A549 (cell line): Measurements from ENCODE around the gene GRIN2C. TPM values are rescaled to one million over a fixed set of nuclear protein-coding genes. Genes with fewer than 3 reads are reported as not detected.

Source experiments
- ATAC-seq, 2 experiments: fragments of 200-7000 bp in 1 of 2; fragments of >200 bp in 1 of 2; cut with Nextera tagmentation in 1 of 2; cut with Tn5 transposase in 1 of 2; 3 replicates each; pipeline versions ENCODE4 v1.8.0 to v1.9.1; 2018 to 2020; ENCODE audit warnings: mild to moderate bottlenecking in 1 of 2, moderate library complexity in 1 of 2
- CTCF ChIA-PET: fragments of 300-600 bp; sonication (Branson Sonifier 250); formaldehyde crosslinking; extraction: SDS; loops from one replicate; lab custom pipeline; 2021; ENCODE audit warnings: antibody characterized with exemption, inconsistent platforms; lab: Yijun Ruan, JAX
- POLR2A ChIA-PET: fragments of 350-600 bp; formaldehyde crosslinking; extraction: SDS; loops from one replicate; lab custom pipeline; 2021; ENCODE audit warnings: antibody characterized with exemption, inconsistent platforms; lab: Yijun Ruan, JAX
- DNase-seq, 2 experiments: peaks; one replicate each; pipeline versions ENCODE4 v3.0.0 to v3.0.0-alpha.2; 2011 to 2016; ENCODE audit warnings: low read depth in 1 of 2, low spot score in 1 of 2
- FAIRE-seq: peaks from 2 replicates; lab custom pipeline; 2011; peaks lifted over from hg19 to GRCh38; lab: Jason Lieb, UNC
- H3K27ac ChIP-seq, 2 experiments: fragments of >200 bp; sonication (Bioruptor Twin); formaldehyde crosslinking; 3 replicates each; pipeline ENCODE4 v1.5.1; 2016 to 2017
- H3K4me1 ChIP-seq: fragments of >200 bp; sonication (Bioruptor Twin); formaldehyde crosslinking; 3 replicates; pipeline ENCODE4 v1.6.1; 2016
- H3K4me2 ChIP-seq: fragments of >200 bp; sonication (Bioruptor Twin); formaldehyde crosslinking; 3 replicates; pipeline ENCODE4 v1.6.1; 2016
- H3K4me3 ChIP-seq: fragments of >200 bp; sonication (Bioruptor Twin); formaldehyde crosslinking; 3 replicates; pipeline ENCODE4 v1.5.1; 2016
- H3K9me3 ChIP-seq: fragments of >200 bp; sonication (Bioruptor Twin); formaldehyde crosslinking; 3 replicates; pipeline ENCODE4 v1.6.1; 2016
- BCL3 ChIP-seq: fragments of >200 bp; sonication (Bioruptor Twin); formaldehyde crosslinking; IDR thresholded peaks from 3 replicates; pipeline ENCODE4 v1.6.1; 2016
- CBX2 ChIP-seq: fragments of 200-600 bp; sonication (generic); IDR thresholded peaks from 2 replicates; pipeline ENCODE4 v1.6.1; 2016; ENCODE audit warnings: low read depth, mild to moderate bottlenecking, borderline replicate concordance
- CHD4 ChIP-seq: fragments of 200-600 bp; sonication (generic); IDR thresholded peaks from 2 replicates; pipeline ENCODE4 v1.6.1; 2016; ENCODE audit warnings: antibody characterized with exemption, mild to moderate bottlenecking, borderline replicate concordance
- EHMT2 ChIP-seq: fragments of 200-600 bp; sonication (generic); IDR thresholded peaks from 2 replicates; pipeline ENCODE4 v1.6.1; 2016; ENCODE audit warnings: antibody characterized with exemption, low read depth, mild to moderate bottlenecking, moderate library complexity
- EP300 ChIP-seq, 2 experiments: fragments of >200 bp; sonication (Bioruptor Twin); formaldehyde crosslinking; IDR thresholded peaks; 2 replicates in 1 of 2; 3 replicates in 1 of 2; pipeline ENCODE4 v1.6.1; 2016 to 2017
- GATA3 ChIP-seq: IDR thresholded peaks from 2 replicates; pipeline ENCODE4 v1.6.1; 2012; ENCODE audit warnings: borderline replicate concordance
- HMGXB4 ChIP-seq: fragments of 250-450 bp; sonication (Bioruptor Pico); IDR thresholded peaks from 2 replicates; pipeline ENCODE4 v1.5.0; 2021; ENCODE audit warnings: mild to moderate bottlenecking, moderate library complexity, borderline replicate concordance
- HOXA7 ChIP-seq: fragments of 250-450 bp; sonication (Bioruptor Pico); IDR thresholded peaks from 2 replicates; pipeline ENCODE4 v1.5.0; 2020; ENCODE audit warnings: mild to moderate bottlenecking, moderate library complexity
- HOXB13 ChIP-seq: fragments of 250-450 bp; sonication (Bioruptor Pico); IDR thresholded peaks from 2 replicates; pipeline ENCODE4 v1.5.0; 2020; ENCODE audit warnings: low read depth, mild to moderate bottlenecking, moderate library complexity
- KDM1A ChIP-seq: fragments of 200-600 bp; sonication (generic); IDR thresholded peaks from 2 replicates; pipeline ENCODE4 v1.6.1; 2016; ENCODE audit warnings: low read depth, mild to moderate bottlenecking
- KDM5A ChIP-seq: fragments of 200-600 bp; sonication (generic); IDR thresholded peaks from 2 replicates; pipeline ENCODE4 v1.6.1; 2016; ENCODE audit warnings: antibody characterized with exemption, mild to moderate bottlenecking
- MAX ChIP-seq: IDR thresholded peaks from 2 replicates; pipeline ENCODE4 v1.6.1; 2012
- MAZ ChIP-seq: fragments of 150-350 bp; IDR thresholded peaks from 2 replicates; pipeline ENCODE4 v1.6.1; 2014; ENCODE audit warnings: antibody characterized with exemption, low read depth, low read length, borderline replicate concordance
- NPAS2 ChIP-seq: fragments of 250-450 bp; sonication (Bioruptor Pico); IDR thresholded peaks from 2 replicates; pipeline ENCODE4 v1.8.0; 2022; ENCODE audit warnings: mild to moderate bottlenecking, moderate library complexity, borderline replicate concordance
- PHF8 ChIP-seq: fragments of 200-600 bp; sonication (generic); IDR thresholded peaks from 2 replicates; pipeline ENCODE4 v1.6.1; 2016; ENCODE audit warnings: low read depth, mild to moderate bottlenecking, antibody characterized with exemption, moderate library complexity, borderline replicate concordance
- RAD21 ChIP-seq, 2 experiments: fragments of >200 bp in 1 of 2; sonication (Bioruptor Twin) in 1 of 2; formaldehyde crosslinking in 1 of 2; IDR thresholded peaks in 1 of 2; conservative IDR thresholded peaks in 1 of 2; 2 replicates in 1 of 2; 3 replicates in 1 of 2; pipeline ENCODE4 v1.6.1; 2012 to 2018; ENCODE audit warnings: inconsistent platforms in 1 of 2
- RFX5 ChIP-seq: fragments of 450-650 bp; IDR thresholded peaks from 2 replicates; pipeline ENCODE4 v1.7.1; 2014; ENCODE audit warnings: antibody characterized with exemption, mild to moderate bottlenecking, moderate library complexity
- RNF2 ChIP-seq: fragments of 200-600 bp; sonication (generic); IDR thresholded peaks from 2 replicates; pipeline ENCODE4 v1.6.1; 2016; ENCODE audit warnings: low read depth, mild to moderate bottlenecking, antibody characterized with exemption, moderate library complexity, borderline replicate concordance
- SREBF2 ChIP-seq: fragments of 450-650 bp; IDR thresholded peaks from 2 replicates; pipeline ENCODE4 v1.6.1; 2014; ENCODE audit warnings: mild to moderate bottlenecking, moderate library complexity
- USF2 ChIP-seq: fragments of 450-650 bp; IDR thresholded peaks from 2 replicates; pipeline ENCODE4 v1.6.1; 2014; ENCODE audit warnings: antibody characterized with exemption
- ZFP36 ChIP-seq: fragments of 450-650 bp; IDR thresholded peaks from 2 replicates; pipeline ENCODE4 v1.6.1; 2014; ENCODE audit warnings: borderline replicate concordance; ENCODE audit not compliant: partially characterized antibody
- ZSCAN20 ChIP-seq: fragments of 250-450 bp; sonication (Bioruptor Pico); IDR thresholded peaks from 2 replicates; pipeline ENCODE4 v1.8.0; 2022; ENCODE audit warnings: mild to moderate bottlenecking, moderate library complexity
- WGBS: methylation state at CpG from one replicate; pipeline ENCODE4 v1.1.6; 2017; ENCODE audit errors: missing lambda C conversion rate; 5-methylcytosine and 5-hydroxymethylcytosine counted together
- polyA plus RNA-seq, 4 experiments: library from polyadenylated mRNA; depleted of rRNA in 3 of 4; stranded (reverse); fragments of >200 nt; fragmentation: RNase III in 1 of 4; extraction: RNeasy Plus Mini Kit Qiagen cat#74134 plus additional on column Dnase treatment in 1 of 4; gene quantifications; 2 replicates in 3 of 4; 3 replicates in 1 of 4; pipeline ENCODE4 v1.2.3, GENCODE V29; 2011 to 2017

Gene GRIN2C
- polyA plus RNA-seq, 2 of the 4 experiments (the other 2 are of a cell fraction): 0.17 to 0.28 TPM

- no peak for TF ChIP-seq MAZ
- no peak for TF ChIP-seq PHF8
- TF ChIP-seq USF2: no peak
- TF ChIP-seq BCL3: no peak
- TF ChIP-seq EP300 (IDR thresholded peaks at IDR 0.05): no peak
- TF ChIP-seq KDM5A: no peak
- no peak for TF ChIP-seq RNF2
- no peak for TF ChIP-seq RFX5
- no peak for TF ChIP-seq MAX
- TF ChIP-seq ZSCAN20 (CRISPR knock-in tag): no peak
- Histone ChIP-seq H3K4me2 (no peak overlapping the region), H3K9me3 (no peaks in the 10 kb centered on the region), H3K4me1 (no peaks in the 10 kb centered on the region), H3K27ac (no peak overlapping the region), H3K4me3 (no peak overlapping the region)
- WGBS: 80% methylated on average over 9 of the region's 9 CpGs
- POLR2A ChIA-PET: no interaction called here
- ATAC-seq (no peak), FAIRE-seq (no peak), DNase-seq (no peak)
- CTCF ChIA-PET: interaction anchor here (1.1 to 5.8 kb wide), 4 partner anchors 17 to 58 kb away, joined by 3 to 44 read pairs (median 12); partner anchors contain the start of genes OTOP2 and USH1G
Measured at GRCh38 chr17:74903034-74903433, 43.3 kb upstream of the GRIN2C start.

GRCh38 chr17:74901353-74902135 is 41.9 kb upstream of the GRIN2C start:
- 69% methylated on average over 14 of the region's 14 CpGs for WGBS
- no peak for DNase-seq
- no peak overlapping the region for H3K27ac ChIP-seq
- H3K4me1 ChIP-seq: no peaks in the 10 kb centered on the region
- ChIA-PET CTCF (interaction anchor here (0.9 to 3.4 kb wide), 6 partner anchors 18 to 61 kb away, joined by 3 to 18 read pairs (median 4); partner anchors contain the start of genes OTOP2 and USH1G), POLR2A (no interaction called here)
- 0 out of 6 replicates have a peak, but pooled peaks of 1 of the 2 experiments have one; percentile 16 for ATAC-seq
- no peak overlapping the region for H3K4me3 ChIP-seq
- no peak for TF ChIP-seq KDM1A
- no peak for TF ChIP-seq CBX2
- no peak for TF ChIP-seq RAD21 (conservative IDR thresholded peaks at IDR 0.05 in 1 of 2, IDR thresholded peaks at IDR 0.05 in 1 of 2)
- TF ChIP-seq EP300 (IDR thresholded peaks at IDR 0.05): no peak
- TF ChIP-seq HMGXB4: no peak
- no peak for TF ChIP-seq NPAS2 (CRISPR knock-in tag)
- TF ChIP-seq EHMT2: no peak
- no peak for TF ChIP-seq GATA3
- no peak for TF ChIP-seq MAX
- TF ChIP-seq HOXA7 (CRISPR knock-in tag): no peak
- no peak for TF ChIP-seq SREBF2
- no peak for TF ChIP-seq CHD4
- no peak for TF ChIP-seq ZFP36
- TF ChIP-seq HOXB13: no peak
- H3K4me2 ChIP-seq: no peak overlapping the region
- no peaks in the 10 kb centered on the region for H3K9me3 ChIP-seq
- FAIRE-seq: peak; percentile 78
